HG03558 (cell line): ENCODE data around the gene SLC25A15.

Experiments used
- ATAC-seq: cut with Tn5 transposase; IDR thresholded peaks from one replicate; pipeline ENCODE4 v1.9.1; 2021; ENCODE audit warnings: moderate number of reproducible peaks; ENCODE audit not compliant: unreplicated experiment; ENCODE audit errors: extremely low read depth

Gene SLC25A15

DNA sequence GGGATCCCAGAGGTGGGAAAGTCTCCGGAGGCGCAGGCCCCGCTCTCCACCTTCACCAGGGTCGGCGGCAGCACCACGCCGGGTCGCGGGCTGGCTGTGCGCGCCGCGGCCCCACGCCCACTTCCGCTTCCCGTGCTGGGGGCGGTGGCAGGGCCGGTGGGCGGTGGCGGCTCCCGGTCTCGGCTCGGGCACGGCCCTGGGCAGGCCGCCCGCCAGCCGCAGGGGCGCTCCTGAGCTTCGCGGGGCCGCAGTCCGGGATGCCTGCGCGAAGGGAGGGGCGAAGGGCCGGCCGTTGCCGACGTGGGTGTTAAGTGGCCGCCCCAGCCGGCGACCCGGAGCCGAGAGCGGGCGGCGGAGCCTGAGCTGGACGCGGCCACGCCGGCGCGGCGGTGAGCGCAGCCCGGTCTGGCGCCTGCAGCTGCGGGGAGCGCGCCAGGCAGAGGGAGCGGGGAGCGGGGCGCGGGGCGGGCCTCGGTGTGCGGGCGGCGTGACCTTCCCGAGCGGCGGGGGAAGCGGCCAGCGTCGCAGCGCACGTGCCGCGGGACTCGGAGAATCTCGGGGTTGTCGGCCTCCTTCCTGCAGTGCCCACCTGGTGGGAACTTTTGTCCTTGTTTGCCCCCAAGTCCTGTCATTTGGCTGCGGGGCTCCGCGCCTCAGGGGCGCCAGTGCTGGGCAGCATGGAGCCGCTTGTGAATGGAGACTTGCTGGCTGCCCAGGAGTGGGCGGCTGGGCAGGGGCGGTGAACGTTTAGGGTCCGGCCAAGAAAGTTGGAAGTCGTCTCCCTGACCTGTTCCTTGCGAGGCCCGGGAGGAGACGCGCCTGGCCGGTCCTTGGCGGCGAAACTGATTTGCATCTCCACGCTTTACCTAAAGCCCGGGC, at the start of gene SLC25A15:
TSS of gene SLC25A15 (plus strand) at position 337 of the 879 bp plus-strand sequence. CDS start 3,616 bp downstream, outside the sequence.
- peak; percentile 54 for ATAC-seq

DNA sequence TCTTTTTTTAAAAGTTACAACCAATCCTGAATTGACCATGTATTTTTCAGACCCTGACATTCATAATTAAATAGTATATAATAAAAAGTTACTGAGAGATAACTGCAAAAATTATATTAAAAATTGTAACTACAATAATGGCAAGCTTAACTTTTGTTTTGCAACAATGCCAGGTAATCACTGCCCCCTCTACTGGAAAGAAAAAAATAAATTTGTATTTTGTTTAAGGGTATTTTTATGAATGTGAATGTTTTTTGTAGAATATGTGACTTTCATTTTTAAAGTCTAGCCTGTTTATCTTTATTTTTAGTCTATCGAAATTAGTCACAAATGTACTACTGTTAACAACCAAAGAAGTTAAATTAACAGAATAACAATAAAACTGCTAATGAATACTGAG, 40.1 kb upstream of the SLC25A15 start:
- no peak for ATAC-seq

DNA sequence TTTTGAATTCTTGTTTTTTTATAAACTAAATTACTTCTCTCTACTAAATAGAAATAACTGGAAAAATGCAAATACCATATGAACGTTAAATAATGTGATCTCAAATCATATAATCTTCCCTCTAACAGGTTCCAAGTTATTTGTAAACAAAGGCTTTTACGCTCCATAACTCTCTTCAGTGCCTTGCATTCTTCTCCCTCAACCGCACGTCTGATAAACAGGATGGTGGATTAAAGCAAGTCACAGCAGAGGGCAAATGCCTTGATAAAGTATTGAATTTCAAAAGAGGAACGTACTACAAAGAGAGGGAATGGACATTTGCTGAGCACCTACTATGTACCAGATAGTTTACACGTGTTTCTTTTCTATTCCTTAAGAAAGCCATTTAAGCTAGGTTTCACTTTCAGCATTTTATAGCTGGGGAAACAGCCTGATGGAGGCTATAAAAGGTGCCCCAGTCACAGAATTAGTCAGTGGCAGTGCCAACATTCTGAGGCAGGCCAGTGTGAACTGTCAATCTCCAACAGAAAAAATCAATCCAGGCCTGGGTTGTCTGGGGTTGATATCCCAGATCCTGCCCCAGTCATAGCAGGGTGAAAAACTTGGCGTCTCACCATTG, 34.2 kb upstream of the SLC25A15 start:
- no peak for ATAC-seq

DNA sequence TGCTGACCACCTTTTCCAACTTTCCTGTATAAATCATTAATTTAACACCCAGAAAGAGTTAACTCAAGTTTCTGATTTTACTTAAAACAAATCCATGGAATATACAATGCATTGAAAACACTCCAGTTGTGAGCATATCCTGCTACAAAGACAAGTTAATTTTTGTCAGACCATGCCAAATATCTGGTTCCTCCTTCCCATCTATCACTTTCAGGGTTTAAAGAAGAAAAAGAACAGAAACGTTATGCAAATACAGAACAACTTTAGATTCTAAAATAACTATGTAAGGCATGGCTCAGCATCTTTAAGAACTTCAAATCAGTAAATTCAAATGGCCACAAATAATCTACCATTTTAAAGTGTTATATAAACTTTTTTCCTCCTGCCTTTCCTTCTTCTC, 33.4 kb upstream of the SLC25A15 start:
- ATAC-seq = no peak

DNA sequence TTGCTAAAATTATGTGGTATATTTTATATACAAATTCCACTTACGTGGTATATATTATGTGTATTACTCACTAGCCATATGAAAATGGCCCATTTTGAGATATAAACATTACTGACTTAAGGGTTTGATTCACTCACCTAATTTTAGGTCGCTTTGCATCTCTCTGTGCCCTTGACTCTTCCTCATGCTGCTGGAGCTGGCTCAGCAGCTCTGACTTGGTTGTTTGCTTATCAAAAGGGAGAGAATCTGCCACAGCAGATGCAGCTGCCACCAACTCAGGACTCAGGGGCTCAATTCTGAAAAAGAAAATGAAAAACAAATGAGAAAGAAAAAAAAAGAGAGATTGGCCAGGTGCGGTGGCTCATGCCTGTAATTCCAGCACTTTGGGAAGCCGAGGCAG, 30.6 kb upstream of the SLC25A15 start:
- ATAC-seq = no peak

DNA sequence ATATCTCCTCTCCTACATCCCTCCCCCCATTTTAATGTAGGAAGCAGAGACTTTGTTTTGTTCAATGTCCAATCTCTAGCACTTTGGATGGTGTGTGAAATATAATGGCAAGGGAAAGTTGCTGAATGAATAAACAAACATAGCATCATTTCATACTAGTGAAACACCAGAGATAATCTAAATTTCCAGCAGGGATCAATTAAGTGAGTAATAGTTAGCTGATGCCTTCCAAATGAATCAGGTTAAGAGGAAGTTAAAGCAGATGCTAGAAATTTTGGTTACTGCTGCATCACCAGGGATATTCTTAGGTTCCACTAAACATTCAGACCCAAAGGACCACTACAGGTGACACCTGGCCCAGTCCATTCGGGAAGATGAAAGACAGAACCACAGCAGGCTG, 26.6 kb upstream of the SLC25A15 start:
- no peak for ATAC-seq

DNA sequence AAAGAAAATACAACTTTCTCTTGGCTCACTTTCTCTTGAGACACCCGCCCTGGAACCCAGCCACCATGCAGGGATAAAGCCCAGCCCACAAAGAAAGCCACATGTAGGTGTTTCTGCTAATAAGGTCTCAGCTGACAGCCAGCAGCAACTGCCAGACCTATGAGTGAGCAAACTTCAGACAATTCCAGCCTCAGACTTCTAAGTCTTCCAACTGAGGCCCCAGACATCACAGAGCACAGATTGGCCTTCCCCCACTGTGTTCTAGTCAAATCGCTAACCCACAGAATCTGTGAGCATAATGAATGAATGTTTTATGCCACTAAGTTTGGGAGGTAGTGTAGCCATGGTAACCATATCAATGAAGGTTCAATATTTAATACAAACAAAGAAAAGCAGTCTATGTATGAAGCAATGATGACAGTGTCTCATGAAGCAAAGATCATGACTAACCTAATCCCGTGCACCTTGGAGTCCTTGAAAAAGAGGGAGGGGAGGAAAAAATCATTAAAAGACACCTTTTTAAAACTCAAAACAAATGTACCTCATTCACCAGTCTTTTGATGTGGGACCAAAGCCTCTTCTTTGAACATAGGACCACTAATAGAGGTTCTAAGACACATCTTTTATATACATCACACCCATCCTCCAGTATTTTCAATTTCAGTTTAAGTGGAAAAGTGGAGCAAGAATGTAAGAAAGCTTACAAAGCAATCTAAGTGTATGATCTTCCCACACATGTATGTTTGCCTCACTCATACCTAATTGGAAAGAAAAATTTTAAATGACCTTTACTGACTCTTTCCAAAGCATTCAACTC, 24.6 kb upstream of the SLC25A15 start:
- ATAC-seq = no peak

DNA sequence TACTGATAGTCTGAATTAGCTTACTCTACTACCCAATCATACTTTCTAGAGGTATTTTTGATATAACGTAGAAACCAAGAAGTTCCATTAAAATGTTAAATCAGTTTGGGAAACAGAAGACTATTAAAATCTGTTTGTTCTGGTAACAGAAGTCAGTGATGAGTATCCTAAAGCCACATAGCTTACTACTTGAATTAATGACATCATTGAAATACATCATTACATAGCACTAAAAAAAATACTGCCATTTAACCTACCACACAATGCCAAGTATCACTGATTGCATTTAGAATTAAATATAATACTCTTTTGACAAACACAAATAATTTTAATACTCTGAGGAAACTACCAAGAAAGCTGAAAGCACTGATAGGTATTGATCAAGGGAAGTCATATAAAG, 23.8 kb upstream of the SLC25A15 start:
- ATAC-seq = no peak

DNA sequence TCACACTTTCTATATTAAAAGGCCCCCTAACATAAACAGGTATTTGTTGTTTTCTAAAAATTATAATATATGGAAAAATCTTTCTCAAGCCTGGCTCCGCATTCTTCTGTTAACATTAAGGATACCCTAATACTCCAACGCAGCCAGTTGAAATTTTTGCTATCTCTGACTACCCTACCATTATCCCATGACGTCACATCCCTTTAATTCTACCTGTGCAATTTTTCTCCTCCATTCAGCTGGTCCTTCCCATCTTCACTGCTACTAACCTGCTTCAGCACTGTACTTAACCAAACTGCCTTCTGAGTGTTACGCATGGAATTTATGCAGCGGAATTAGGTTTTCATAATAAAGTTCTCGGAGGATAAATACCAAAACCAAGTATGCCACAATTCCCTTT, 19.4 kb upstream of the SLC25A15 start:
- no peak for ATAC-seq

DNA sequence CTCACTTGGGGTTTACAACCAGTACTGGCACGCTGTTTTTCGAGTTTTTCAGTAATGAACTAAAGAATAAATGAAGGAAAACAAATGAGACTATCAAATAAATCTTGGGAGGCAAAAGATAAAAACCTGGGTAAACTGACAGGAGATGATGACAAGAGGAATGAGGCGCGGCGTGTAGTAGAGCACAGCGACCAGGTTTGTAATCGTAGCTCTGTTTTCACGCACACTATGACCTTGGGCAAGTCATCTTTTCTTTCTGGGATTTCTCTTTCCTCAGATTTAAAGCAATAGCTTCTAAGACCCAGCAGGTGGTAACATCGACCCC, 18.8 kb upstream of the SLC25A15 start:
- no peak for ATAC-seq

DNA sequence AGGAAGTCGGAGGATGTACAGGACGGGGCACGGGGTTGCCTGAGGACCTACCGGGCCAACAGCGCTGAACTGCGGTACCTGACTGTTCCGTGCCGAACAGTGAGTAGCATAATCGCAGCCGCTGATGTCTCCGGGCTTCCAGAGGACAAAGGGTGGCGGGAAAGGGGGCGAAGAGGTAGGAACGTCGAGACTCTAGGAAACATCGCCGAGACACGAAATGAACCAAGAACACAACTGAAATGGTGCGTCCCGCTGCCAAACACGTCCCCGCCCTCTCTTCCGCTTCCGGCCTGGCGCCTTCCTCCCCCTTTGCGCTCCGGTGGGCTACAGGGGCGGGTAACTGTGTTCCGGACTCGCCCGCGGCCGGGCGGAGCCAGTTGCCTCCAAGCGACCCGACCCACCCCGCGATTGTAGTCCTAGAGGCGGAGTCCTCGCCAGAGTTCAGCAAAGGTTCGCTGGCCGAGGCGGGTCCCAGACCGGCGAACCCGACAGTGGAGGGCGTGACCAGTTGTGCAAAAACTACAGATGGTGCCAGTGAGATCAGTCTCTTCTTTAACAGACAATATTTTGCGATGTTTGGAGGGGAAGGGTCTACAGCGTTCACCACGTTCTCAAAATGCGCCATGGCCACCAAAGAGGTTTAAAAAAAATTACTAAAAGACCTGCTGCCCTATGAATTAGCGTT, 18.3 kb upstream of the SLC25A15 start, which contains the start of gene MRPS31:
TSS of gene MRPS31 (minus strand) at position 257 of the 685 bp plus-strand sequence. CDS start at position 203, 54 bp downstream.
- ATAC-seq = peak; percentile 91

DNA sequence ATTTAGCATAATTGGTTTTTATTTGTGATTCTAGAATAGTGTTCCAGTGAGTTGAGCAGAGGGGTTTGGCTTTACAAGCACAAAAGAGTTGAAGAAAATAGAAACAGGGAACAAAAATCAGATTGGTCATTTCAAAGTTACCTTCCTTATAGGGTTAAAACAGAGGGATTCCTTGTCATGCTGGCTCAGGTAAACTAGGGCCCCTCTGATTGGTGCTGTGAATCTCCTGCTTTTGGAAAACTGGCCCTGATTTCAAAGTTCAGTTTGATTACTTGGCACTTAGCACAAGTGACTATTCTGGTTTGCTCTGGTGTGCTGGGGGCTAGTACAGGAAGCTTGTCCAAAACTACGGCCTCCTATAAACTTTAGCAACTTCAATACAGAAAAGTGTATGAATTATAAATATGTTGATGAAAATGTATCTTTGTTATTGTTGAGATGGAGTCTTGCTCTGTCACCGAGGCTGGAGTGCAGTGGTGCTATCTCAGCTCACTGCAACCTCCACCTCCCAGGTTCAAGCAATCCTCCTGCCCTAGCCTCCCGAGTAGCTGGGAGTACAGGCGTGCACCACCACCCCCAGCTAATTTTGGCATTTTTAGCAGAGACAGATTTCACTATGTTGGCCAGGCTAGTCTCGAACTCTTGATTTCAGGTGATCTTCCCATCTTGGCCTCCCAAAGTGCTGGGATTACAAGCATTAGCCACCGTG, 16.5 kb upstream of the SLC25A15 start:
- ATAC-seq = no peak

DNA sequence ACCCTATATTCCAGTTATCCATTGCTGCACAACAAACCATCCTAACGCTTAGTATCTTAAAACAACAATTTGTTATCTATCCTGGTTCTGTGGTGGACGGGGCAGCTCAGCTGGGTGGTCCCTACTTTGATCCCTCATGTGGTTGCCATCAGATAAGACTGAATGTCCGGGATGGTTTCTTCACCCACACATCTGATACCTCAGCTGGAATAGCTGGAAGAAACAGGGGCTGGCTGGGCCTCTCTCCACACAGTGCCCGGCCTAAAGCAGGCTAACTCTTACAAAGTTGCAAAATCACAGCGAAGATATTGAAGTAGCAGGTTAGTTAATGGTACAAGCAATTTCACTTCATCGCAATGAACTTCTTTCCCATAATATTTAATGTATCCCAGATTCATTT, 14.7 kb upstream of the SLC25A15 start:
- no peak for ATAC-seq

DNA sequence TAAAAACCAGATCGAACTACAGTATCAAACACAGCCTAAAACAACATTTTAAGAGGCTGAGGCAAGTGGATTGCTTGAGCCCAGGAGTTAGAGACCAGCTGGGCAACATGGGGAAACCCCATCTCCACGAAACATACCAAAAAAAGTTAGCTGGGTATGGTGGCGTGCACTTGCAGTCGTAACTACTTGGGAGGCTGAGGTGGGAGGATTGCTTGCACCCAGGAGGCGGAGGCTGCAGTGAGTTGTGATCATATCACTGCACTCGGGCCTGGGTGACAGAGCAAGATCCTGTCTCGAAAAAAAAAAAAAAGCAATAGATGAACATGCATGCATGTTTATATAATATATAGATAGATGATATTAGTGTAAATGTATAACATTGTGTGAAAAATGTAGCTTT, 13.2 kb upstream of the SLC25A15 start:
- ATAC-seq = no peak

DNA sequence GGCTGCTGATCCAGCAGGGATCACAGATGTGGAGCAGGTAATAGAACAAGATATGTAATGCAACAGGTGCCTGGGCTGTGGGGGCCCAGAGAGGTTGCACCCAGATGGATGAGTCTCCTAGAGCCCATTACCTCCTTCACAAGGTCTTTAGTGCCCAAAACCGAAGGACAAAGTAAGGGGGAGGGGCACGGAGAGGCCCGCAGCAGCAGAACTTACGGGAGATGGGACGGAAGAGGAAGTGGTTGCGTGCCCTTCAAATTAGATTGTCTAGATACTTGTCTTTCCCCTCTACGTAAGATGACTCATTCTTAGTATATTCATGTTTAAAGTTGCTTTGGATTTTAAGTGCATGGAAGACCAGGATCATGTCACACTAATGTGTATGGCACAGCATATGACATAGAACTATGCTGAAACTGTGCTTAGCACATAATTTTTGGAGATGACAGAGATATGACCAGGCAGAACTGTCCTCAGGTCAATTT, 12.7 kb upstream of the SLC25A15 start:
- ATAC-seq = peak; percentile 20

DNA sequence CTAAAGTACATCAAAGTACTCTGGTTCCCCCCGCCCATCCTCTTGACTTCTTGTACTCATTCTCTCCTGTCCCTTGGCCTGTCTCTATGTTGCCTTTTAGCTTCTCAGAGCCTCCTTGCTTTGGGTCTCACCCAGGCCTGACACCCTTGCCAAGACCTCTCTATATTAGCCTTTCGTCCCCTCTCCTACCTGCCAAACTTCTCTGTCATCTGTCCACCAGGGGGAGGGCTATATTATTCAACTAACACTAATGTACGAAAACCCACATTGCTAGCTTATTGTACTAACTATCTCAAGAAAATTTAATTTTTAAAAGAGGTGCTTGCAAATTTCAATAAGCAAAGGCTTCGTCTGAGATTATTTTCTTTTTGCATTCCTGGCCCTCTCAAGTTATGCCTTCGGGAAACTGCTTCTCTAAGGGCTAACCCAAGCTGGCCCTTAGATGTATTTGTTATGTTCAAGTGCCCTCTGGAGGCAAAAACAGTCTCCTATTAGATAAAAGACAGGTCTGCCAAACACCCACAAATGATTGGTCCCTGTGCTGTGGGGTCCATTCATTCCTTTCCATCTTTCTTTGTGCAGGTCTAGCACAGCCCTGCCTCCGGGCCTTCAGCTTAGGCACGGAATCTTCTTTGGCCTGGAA, 12.1 kb upstream of the SLC25A15 start:
- peak; percentile 71 for ATAC-seq

DNA sequence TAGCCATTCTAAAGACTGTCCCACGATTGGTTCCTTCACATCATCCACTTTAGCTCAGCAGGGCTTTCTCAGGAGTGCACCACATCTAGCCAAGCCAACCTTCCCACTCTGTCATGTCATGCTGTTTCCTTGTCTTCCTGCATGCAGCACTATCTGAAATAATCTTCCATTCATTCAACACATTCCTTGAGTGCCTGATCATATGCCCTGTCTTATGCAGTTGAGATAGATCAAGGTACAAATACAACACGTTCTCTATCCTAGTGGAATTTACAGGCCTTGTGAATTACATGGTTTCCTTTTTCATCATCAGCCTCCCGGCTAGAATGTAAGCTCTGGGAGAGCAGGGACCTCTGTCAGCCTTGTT, 11.6 kb upstream of the SLC25A15 start:
- ATAC-seq = no peak

DNA sequence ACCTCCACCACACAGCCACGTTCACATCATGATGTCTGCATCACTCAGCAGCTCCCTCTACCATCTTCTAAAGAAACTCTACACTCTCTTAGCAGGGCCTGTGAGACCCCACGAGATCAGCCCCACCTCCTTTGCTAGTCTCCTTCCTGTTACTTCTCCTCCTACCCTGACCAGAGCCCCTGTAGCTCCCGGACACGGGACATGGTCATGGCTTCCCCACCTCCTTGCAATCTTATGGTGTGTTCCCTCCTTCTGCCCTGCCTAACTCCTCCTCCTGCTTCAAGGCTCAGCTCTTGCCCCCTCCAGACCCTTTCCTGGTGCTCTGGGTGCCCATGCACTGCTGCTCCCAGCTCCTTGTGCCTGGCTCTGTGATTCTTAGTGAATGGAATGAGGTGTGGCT, 10.4 kb upstream of the SLC25A15 start:
- ATAC-seq = no peak

DNA sequence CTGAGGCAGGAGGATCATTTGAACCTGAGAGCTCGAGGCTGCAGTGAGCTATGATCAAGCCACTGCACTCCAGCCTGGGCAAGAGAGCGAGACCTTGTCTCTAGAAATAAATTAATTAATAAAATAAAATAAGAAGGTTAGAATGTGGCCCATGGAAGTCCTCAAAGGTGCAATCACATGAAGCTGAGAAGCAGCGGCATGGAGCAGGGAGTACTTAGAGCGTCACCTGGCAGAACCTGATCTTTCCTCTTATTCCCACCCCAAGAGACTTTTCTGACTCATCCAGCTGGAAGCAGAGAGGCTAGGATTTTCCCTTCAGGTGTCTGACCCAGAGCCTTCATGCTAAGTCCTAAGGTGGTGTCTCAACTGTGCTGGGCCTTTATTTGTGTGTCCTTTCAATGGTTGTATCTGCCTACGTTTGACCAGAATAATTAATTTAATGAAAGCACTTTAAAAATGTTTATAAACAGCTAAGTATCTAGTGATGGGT, 9.6 kb upstream of the SLC25A15 start:
- ATAC-seq = no peak
